Stimulated activated CD8-positive, alpha-beta memory T cell treated with anti-CD3 and anti-CD28 coated beads, Interleukin-2, amount 100 ng/mL, for 1 hour (primary cell): Measurements from ENCODE around the gene CCDC192.

Experiments
- DNase-seq, 2 donors: peaks; one replicate each; pipeline ENCODE4 v3.0.0-alpha.2; 2020; ENCODE audit warnings: low read depth in 2 of 2

Gene CCDC192

GRCh38 chr5:127884416-127884815, 181.2 kb downstream of the CCDC192 start:
- DNase-seq: no peak

GRCh38 chr5:127885176-127885575, 182.0 kb downstream of the CCDC192 start:
- DNase-seq: no peak

DNA sequence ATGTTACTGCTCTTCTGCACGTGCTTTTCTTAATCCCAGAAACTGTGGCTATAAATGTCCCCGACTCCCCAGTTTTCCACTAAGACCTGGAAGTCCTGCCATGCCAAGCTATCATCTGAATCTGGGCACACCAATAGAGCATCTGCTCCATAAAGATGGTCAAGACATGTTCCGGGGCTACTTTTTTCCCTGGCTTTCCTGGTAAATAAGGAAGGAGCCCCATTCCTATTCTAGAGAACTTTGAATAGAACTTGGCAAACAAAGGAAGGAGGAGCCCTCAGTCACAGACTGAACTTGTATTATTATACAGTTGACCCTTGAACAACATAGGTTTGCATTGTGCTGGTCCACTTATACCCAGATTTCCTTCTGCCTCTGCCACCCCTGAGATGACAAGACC, 182.9 kb downstream of the CCDC192 start:
- DNase-seq: no peak

DNA sequence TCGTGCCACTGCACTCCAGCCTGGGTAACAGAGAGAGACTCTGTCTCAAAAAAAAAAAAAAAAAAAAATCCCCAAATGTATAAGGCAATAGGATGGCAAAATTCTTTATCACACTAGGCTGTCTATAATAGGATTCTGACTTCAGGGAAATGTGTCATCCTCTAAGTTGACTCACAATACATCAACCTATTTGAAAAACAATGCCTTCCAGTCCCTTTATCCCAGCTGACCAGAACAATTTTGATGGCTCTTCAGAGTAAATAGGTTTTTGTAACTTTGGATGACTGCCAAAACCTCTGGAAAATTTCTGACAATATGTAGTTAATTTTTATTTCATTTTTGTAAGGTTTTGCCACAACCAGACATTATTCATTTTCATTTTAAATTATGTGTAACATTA, 184.1 kb downstream of the CCDC192 start:
- no peak for DNase-seq

GRCh38 chr5:127891942-127892341, 188.8 kb downstream of the CCDC192 start:
- no peak for DNase-seq

DNA sequence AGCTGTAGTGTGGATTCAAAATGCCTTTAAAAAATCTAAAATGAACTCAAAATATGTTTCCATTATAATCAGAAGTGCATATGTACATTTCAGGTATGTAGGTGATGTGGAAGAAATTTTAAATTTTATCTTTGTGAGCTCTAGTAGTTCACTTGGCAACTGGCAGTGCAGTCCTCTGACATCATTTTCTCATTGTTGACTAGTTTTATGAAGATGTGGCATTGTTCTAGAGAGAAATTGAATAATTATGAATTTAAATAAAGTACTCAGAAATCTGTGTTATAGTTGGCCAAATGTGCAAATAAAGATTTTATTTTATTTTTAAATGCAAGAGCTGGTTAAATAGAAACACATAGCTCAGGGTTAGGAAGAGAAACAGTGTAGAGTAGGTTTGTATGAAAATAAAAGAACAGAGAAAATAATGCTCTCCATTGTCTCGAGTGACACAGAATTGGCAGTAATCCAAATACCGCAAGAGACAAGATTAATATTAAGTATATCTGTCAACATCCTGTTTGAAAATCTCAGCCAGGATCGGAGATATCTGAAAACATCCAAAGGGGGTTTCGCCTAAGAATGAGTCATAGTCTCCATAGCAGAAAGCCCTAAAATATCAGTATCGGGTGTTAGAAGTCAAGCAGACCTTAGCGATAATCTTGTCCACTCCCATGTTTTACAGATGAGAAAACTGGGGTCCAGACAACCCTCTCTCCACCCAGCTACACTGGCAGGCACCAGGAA, 189.4 kb downstream of the CCDC192 start:
- DNase-seq: no peak

DNA sequence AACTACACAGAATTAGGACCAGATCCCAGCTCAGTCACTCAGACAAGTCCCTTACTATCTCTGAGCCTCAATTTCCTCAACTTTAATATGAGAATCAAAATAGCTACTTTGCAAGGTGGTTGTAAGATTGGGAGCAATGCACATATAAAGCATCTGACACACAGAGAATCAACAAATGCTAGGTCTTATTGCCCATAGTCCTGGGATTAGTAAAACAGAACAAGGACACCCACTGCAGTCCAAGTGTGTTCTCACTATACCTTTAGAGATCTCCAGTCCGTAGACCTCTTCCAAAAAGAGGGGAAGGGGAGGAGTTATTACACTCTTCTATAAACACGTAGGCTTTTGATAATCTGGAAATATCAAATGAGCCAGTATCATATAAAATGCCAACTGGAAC, 190.0 kb downstream of the CCDC192 start:
- DNase-seq: no peak

- DNase-seq: no peak
Observed at GRCh38 chr5:127894461-127894860, 191.3 kb downstream of the CCDC192 start.

DNA sequence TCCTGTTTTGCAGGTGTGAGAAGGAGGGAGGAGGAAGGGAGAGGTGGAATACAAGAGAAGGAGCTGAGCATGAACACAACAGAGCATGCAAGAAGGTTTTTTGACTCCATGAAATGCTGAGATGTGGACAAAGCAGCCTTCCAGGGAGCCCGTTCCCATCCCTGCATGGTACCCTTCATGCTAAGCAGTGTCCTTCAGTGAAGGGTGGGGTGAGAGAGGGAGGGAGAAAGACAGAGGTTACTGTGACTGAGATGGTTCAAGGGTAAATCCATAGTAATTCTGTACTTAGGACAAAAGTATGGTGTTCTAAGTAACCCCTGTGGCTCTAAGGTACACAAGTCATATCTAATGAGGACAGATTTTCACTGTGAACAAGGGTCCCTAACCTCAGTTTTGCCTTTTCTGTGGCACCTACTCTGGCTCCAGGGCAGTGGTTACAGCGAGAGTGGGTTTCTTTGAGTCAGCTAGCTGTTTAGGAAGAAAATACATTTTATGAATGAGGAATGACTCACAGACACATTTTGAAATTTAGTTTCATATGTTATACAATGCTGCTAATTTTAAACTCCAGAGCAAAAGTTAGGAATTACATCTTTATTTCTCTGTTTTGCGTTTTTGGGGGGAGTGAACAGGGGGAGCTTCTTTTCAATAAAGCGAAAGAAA, 195.5 kb downstream of the CCDC192 start:
- DNase-seq: no peak

DNA sequence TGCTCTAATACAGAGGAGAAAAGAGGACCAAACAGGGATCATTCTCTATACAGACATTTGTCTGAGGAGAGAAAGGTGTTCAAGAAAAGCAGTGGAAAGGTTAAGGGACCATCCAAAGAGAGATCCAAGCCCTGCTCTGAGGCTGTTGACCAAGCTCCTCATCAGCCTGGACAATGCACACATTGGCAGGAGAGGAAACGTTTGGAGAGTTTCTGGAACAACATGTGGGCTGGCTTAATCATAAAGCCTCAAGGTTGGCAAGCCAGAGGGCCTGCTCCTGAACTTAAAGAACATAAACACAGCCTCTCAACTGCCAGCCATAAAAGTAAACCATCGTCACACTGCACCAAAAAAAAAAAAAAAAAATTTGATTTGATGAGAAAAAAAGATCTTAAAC, 196.0 kb downstream of the CCDC192 start:
- no peak for DNase-seq

GRCh38 chr5:127906562-127907204, 203.5 kb downstream of the CCDC192 start:
- no peak for DNase-seq

- DNase-seq: no peak
Observed at GRCh38 chr5:127907907-127908306, 204.7 kb downstream of the CCDC192 start.

GRCh38 chr5:127909066-127909465, 205.9 kb downstream of the CCDC192 start:
- DNase-seq: no peak

DNA sequence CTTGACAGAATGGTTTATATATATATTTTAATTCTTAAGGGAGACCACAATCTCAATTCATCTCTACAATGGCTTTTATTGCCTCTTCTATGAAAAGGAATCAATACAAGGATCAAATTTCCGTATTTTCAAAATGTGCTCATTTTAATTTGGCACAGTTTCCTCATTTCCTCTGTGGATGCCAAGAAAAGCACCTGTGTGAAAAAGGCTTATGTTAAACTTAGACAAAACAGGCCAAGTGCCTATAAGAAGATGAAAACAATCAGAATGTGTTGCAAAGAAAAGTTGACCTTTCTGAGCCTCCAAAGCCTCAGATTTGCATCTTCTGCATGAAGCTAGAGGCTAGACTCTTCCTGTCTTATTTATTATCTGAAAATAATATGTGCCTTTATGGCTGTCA, 206.6 kb downstream of the CCDC192 start:
- DNase-seq: no peak

DNA sequence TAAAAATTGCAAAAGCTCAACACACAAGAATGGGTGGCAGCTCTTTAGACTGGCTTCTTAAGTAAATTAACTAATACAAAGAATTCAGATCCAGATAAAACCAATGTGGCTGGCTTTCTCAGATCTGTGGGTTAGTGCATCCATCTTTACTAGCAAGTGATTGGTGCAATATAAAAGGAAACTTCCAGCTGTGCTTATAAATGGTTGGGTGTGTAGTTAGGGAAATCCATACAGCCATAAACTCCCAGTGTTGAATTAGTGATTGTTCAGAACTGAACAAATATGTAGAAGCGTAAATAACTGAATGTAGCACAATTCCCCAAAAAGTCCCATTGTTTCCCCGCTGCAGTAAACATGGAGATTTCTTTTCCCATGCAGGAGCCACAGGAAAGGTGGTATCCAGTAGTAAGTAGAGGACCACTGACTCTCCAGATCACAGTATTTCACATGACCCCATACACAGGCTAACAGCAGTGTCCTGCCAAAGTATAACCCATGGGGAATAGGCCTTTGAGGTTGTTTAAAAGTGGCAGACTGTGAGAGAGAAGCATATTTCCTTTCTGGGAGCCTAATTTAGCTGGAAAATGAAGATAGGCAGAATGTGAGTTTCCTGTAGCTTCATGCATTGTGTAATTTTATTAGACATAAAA, 207.2 kb downstream of the CCDC192 start:
- no peak for DNase-seq

DNA sequence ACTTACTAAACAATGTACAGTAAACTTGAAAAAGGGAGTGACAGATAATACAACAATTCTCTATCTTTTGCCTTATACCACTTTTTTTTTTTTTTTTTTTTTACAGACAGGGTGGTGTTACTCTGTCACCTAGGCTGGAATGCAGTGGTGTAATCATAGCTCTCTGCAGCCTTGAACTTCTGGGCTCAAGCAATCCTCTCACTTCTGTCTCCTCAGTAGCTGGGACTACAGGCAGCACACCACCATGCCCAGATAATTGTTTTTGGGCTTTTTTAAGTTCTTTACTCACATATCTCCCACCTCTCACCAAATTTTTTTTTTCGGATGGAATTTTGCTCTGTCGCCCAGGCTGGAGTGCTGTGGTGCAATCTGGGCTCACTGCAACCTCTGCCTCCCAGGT, 208.4 kb downstream of the CCDC192 start:
- DNase-seq: no peak

DNA sequence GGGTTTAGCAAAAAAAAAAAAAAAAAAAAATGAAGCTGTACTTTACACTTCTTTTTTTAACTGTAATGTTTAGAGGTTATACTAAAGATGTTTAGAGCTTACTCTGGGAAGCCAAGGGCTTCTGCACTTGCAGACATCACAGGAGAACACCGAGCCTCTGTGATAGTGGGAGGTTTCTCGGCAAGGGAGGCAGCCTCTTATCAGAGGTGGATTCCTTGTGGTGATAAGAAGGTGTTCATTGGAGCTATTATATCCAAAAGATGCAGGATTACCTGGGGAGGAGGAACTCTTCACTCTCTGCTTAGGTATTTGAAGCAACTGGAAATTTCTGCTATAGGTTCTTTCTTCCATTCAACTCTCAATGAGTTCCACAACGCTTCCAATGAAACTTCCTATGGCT, 209.2 kb downstream of the CCDC192 start:
- DNase-seq: no peak

DNA sequence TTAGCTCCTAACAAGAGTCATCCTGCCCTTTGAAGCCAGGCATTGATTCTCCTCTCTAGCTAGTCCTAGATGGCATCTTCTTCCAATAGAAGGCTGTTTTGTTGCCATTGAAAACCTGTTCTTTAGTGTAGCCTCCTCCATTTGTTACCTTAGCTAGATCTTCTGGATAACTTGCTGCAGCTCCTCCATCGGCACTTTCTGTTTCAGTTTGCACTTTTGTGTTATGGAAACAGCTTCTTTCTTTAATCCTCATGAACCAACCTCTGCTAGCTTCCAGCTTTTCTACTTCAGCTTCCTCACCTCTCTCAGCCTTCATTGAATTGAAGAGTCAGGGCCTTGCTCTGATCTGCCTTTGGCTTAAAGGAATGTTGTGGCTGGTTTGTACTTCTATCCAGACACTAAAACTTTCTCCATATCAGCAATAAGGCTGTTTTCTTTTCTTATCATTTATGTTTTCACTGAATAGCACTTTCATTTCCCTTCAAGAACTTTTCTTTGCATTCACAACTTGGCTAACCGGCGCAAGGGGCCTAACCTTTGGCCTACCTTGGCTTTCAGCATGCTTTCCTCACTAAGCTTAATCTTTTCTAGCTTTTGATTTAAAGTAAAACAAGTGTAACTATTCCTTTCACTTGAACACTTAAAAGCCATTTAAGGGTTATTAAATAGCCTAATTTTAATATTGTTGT, 213.8 kb downstream of the CCDC192 start:
- DNase-seq: no peak

DNA sequence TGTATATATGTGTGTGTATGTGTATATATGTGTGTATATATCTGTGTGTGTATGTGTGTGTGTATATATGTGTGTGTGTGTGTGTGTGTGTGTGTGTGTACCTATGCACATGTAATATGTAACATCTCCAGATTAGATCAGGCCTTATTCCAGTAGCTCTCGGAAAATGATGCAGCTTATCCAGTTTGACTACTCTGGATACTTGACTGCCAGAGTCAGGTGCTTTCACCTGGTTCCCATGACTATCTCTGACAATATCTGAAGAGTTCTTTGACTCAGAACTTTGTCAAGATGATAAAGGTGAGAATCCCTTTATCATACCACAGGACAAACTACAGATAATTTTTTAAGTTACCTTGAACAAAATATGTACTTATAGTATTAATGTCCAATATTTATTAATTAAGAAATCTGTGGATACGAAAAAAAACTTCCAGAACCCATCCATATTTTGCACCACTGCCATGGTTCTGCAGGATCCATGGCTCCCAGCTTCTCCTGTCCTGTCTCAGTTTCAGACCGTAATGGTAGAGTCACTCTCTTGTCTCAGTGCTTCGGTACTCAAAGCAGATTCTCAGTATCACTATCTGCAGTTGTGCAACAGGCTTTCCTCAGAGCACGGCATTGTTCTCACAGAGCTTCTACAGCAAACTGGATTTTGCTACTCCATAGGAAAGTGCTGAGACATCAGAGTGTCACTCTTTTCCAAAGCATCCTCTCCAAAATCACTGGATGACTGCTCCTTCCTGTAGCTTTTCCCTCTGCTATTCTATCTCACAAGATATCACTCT, 216.0 kb downstream of the CCDC192 start:
- no peak for DNase-seq

DNA sequence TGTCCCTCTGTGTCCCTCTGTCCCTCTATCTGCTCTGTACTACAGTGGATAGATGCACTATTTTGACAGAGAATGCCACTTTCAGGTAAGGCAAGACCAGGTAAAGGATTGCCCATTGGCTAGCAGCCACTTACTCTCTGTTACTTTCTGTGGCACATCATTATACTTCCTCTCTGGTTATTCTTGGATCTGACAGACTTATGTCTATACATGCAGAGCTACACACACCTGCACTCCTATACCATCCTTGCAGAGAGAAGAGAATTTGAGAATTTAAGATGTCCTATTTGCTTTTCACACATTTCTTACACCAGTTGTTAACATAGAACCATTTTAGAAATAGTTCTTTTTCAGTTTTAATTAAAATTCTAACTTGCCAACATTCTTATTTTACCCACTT, 216.6 kb downstream of the CCDC192 start:
- DNase-seq: no peak

DNA sequence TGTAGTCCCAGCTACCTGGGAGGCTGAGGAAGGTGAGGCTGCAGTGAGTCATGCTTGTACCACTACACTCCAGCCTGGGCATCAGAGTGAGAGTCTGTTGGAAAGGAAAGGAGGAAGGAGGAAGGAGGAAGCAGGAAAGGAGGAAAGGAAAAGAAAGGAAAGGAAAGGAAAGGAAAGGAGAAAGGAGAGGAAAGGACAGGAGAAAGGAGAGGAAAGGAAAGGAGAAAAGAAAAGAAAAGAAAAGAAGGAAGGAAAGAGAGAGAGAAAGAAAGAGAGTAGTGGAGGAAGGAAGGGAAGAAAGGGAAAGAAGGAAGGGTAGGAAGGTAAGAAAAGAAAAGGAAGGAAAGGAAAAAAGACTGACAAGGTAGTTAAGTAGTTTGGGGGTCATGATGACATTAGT, 217.7 kb downstream of the CCDC192 start:
- no peak for DNase-seq
